ENCODE results near the gene ZNF729. TPM values are rescaled to one million over a fixed set of nuclear protein-coding genes. Genes with fewer than 3 reads are reported as not detected.

The ZNF729 gene
- not detected for total RNA-seq

DNA sequence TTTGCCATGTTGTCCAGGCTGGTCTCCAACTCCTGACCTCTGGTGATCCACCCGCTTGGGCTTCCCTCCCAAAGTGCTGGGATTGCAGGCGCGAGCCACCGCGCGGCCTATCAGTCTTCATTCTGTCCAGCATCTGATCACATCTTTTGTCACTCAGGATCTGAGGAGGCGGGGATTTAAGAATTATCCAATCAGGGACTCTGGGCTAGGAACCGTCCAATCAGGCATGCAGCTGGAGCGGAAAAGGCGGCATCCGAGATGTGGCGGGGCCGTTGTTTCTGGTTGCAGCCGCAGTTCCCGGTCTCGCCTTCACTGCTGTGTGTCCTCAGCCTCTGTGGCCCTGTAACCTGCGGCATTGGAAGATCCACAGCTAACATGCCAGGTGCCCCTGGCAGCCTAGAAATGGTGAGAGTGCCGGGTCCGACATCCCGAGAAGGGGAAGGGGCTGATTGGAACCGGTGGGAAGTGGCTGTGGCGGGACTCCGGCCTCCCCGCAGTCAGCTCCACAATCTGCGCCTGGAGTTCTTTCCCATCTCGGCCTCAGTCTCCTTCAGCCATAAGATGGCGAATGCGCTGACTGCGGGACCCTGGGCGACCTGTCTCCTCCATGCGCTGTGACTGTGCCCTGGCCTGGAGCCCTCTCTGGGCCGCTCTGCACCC is at the start of gene ZNF729:
Gene ZNF729, plus strand, starts transcription at position 291 of the 660 bp plus-strand sequence. Its CDS starts 85 bp downstream, at position 376.
- intact Hi-C loops (cut with DNase I), result no loop called here
- H3K27me3 ChIP-seq, result peaks cover 0 to 3% (median 0%) of the 10 kb centered on the region in 4 donors
- 2 to 22% methylated on average over 7 to 26 of the region's 32 CpGs for WGBS, 2 donors
- no peak within 1 kb of the TSS for H3K4me3 ChIP-seq
- H3K36me3 ChIP-seq, result no peaks in the 10 kb centered on the region
- no peak for TF ChIP-seq POLR2A (IDR thresholded peaks at IDR 0.05)
- TF ChIP-seq, protein P1, sequence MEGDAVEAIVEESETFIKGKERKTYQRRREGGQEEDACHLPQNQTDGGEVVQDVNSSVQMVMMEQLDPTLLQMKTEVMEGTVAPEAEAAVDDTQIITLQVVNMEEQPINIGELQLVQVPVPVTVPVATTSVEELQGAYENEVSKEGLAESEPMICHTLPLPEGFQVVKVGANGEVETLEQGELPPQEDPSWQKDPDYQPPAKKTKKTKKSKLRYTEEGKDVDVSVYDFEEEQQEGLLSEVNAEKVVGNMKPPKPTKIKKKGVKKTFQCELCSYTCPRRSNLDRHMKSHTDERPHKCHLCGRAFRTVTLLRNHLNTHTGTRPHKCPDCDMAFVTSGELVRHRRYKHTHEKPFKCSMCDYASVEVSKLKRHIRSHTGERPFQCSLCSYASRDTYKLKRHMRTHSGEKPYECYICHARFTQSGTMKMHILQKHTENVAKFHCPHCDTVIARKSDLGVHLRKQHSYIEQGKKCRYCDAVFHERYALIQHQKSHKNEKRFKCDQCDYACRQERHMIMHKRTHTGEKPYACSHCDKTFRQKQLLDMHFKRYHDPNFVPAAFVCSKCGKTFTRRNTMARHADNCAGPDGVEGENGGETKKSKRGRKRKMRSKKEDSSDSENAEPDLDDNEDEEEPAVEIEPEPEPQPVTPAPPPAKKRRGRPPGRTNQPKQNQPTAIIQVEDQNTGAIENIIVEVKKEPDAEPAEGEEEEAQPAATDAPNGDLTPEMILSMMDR (IDR thresholded peaks at IDR 0.05), result no peak
- no peak for DNase-seq
- peaks cover 0 to 30% (median 5%) of the 10 kb centered on the region in 3 donors for H3K9me3 ChIP-seq
- H3K4me1 ChIP-seq, result no peaks in the 10 kb centered on the region
- no peak within 1 kb of the TSS for H3K27ac ChIP-seq

DNA sequence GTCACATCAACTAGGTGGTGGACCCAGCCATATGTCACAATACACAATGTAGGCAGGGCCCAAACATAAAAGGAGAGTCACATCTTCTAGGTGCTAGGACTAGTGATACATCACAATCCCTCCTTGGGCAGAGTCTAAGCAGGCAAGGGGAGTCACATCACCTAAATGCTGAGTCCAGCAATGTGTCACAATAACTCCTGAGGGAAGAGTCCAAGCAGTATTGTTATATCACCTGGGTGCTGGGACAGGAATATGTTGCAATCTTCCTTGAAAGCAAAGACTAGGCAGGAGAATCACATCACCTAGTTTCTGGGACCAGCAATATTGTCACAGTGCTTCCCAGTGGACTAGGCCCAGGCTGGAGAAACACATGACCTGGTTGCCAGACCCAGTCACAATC is 29.4 kb upstream of the ZNF729 start:
- intact Hi-C loops (cut with DNase I), result no loop called here
- no peak overlapping the region for H3K4me3 ChIP-seq
- H3K9me3 ChIP-seq, result peaks cover 0 to 42% (median 0%) of the 10 kb centered on the region in 3 donors
- no peaks in the 10 kb centered on the region for H3K27me3 ChIP-seq
- DNase-seq, result no peak
- no peaks in the 10 kb centered on the region for H3K36me3 ChIP-seq
- TF ChIP-seq, protein P1 (IDR thresholded peaks at IDR 0.05), result no peak
- no peak for TF ChIP-seq POLR2A (IDR thresholded peaks at IDR 0.05)
- H3K4me1 ChIP-seq, result no peaks in the 10 kb centered on the region
- H3K27ac ChIP-seq, result no peak overlapping the region

DNA sequence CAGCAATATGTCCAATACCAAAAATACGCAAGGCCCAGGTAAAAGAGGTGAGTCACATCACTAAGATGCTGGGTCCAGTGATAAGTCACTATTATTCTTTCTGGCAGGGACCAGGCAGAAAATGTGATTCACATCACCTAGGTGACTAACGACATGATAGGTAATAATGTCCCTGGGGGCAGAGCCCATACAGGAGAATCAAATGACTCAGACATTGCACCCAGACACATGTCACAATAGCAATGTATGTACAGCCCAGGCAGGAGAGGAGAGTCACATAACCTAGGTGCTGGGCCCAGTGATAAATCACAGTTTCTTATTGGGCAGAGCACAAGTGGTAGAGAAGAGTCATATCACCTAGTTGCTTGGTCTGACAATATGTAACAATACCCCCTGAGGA is 28.9 kb upstream of the ZNF729 start:
- H3K27ac ChIP-seq, result no peak overlapping the region
- no peak for DNase-seq
- H3K4me1 ChIP-seq, result no peaks in the 10 kb centered on the region
- no peak overlapping the region for H3K4me3 ChIP-seq
- intact Hi-C loops (cut with DNase I), result no loop called here
- H3K9me3 ChIP-seq, result peaks cover 0 to 47% (median 5%) of the 10 kb centered on the region in 3 donors
- WGBS, 2 donors, result 75 to 79% methylated on average over 2 of the region's 2 CpGs
- no peaks in the 10 kb centered on the region for H3K36me3 ChIP-seq
- TF ChIP-seq, protein P1 (IDR thresholded peaks at IDR 0.05), result no peak
- no peak for TF ChIP-seq POLR2A (IDR thresholded peaks at IDR 0.05)
- H3K27me3 ChIP-seq, result no peaks in the 10 kb centered on the region

DNA sequence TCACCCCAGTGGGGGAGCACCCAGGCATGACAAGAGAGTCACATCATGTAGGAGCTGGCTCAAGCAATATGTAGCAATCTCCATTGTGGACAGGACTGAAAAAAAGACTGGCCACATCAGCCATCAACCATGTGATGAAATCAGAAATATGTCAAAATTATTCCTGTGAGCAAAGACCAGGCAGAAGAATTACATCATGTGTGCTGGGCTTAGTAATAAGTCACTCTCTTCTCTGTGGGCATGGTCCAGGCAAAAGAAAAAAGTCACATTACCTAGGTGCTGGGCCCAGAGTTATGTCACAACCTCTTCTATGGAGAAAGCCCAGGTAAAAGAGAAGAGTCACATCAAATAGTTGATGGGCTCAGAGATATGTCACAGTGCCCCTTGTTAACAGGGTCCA is 28.3 kb upstream of the ZNF729 start:
- Histone ChIP-seq H3K27ac (no peak overlapping the region), H3K27me3 (no peaks in the 10 kb centered on the region), H3K4me3 (no peak overlapping the region), H3K9me3 (peaks cover 0 to 52% (median 7%) of the 10 kb centered on the region in 3 donors), H3K4me1 (no peaks in the 10 kb centered on the region), H3K36me3 (no peaks in the 10 kb centered on the region)
- intact Hi-C loops (cut with DNase I), result no loop called here
- TF ChIP-seq POLR2A (IDR thresholded peaks at IDR 0.05), result no peak
- TF ChIP-seq, protein P1 (IDR thresholded peaks at IDR 0.05), result no peak
- no peak for DNase-seq

DNA sequence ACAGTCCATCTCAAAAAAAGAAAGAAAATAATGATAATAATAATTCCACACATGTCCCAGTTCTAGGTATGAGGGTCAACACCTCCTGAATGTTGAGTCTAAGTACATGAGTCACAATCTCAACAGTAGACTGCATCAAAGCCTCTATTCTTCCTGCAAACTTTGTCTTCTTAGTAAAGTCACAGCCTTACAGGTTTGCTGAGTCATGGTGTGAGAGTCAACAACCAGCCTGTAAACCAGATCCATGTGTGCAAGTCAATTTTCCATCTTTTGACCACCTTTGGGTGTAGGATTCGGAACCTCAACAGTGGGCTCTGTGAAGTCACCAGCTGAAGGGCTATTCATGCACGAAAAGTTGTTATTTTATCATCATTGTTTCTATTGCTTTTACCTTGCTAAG is 25.7 kb upstream of the ZNF729 start:
- intact Hi-C loops (cut with DNase I), result no loop called here
- Histone ChIP-seq H3K27ac (no peak overlapping the region), H3K9me3 (peaks cover 0 to 52% (median 7%) of the 10 kb centered on the region in 3 donors), H3K4me1 (no peaks in the 10 kb centered on the region), H3K4me3 (no peak overlapping the region), H3K27me3 (no peaks in the 10 kb centered on the region), H3K36me3 (no peaks in the 10 kb centered on the region)
- 58 to 71% methylated on average over 2 of the region's 2 CpGs for WGBS, 2 donors
- TF ChIP-seq POLR2A (IDR thresholded peaks at IDR 0.05), result no peak
- TF ChIP-seq, protein P1 (IDR thresholded peaks at IDR 0.05), result no peak
- DNase-seq, result no peak

Measured in esophagus squamous epithelium (tissue), 5 donors.